Activated CD4-positive, alpha-beta T cell treated with anti-CD3 and anti-CD28 coated beads for 36 hours (primary cell): ENCODE data around the gene AKAP7. TPM values are rescaled to one million over a fixed set of nuclear protein-coding genes. Genes with fewer than 3 reads are reported as not detected.

Experiments
- ATAC-seq: fragments of 200-7000 bp; cut with Tn5 transposase; one replicate; pipeline ENCODE4 v1.10.0; 2021; ENCODE audit warnings: mild to moderate bottlenecking, moderate library complexity
- CTCF ChIA-PET: fragments of 350-600 bp; sonication (Branson Sonifier 250); formaldehyde crosslinking; loops from one replicate; lab custom pipeline; 2021; ENCODE audit warnings: antibody characterized with exemption; lab: Charles Lee
- POLR2A ChIA-PET: fragments of 350-600 bp; sonication (Branson Sonifier 250); formaldehyde crosslinking; loops from one replicate; lab custom pipeline; 2021; ENCODE audit warnings: antibody characterized with exemption, inconsistent platforms; lab: Charles Lee
- DNase-seq: peaks from one replicate; pipeline ENCODE4 v3.0.0-alpha.2; 2020
- H3K27ac Mint-ChIP-seq: one replicate; pipeline ENCODE4 v1.8.0; 2021; ENCODE audit warnings: mixed read lengths
- H3K27me3 Mint-ChIP-seq: one replicate; pipeline ENCODE4 v1.8.0; 2021; ENCODE audit warnings: mixed read lengths
- H3K36me3 Mint-ChIP-seq: one replicate; pipeline ENCODE4 v1.8.0; 2021; ENCODE audit warnings: low read depth, mixed read lengths
- H3K4me1 Mint-ChIP-seq: one replicate; pipeline ENCODE4 v1.8.0; 2021; ENCODE audit warnings: mixed read lengths
- H3K4me3 Mint-ChIP-seq: one replicate; pipeline ENCODE4 v1.8.0; 2021; ENCODE audit warnings: mild to moderate bottlenecking, moderate library complexity, mixed read lengths
- H3K9me3 Mint-ChIP-seq: one replicate; pipeline ENCODE4 v1.8.0; 2021; ENCODE audit warnings: low read depth, mixed read lengths
- intact Hi-C, 2 experiments: fragments of 100-400 bp; cut with DNase I in 1 of 2; cut with micrococcal nuclease in 1 of 2; formaldehyde crosslinking; loops; one replicate each; pipeline versions ENCODE4 v1.14.2 to v1.15.1; 2022 to 2024; cut with DNase I, micrococcal nuclease
- total RNA-seq, 2 experiments: library from RNA; stranded (reverse); gene quantifications; one replicate each; pipeline ENCODE4 v1.2.3, GENCODE V29; 2021

The AKAP7 gene
- total RNA-seq, 2 experiments from 2014 or later, result 5.1 to 6.0 TPM

GRCh38 chr6:131199568-131200272, 64.5 kb downstream of the AKAP7 start:
- peak overlapping the region; percentile 69 for H3K4me3 Mint-ChIP-seq
- peaks cover 3% of the 10 kb centered on the region for H3K9me3 Mint-ChIP-seq
- peak; percentile 94 for ATAC-seq
- H3K27me3 Mint-ChIP-seq, result no peaks in the 10 kb centered on the region
- ChIA-PET POLR2A (no interaction called here), CTCF (interaction anchor here (0.6 to 3.4 kb wide), 14 partner anchors 9 to 1076 kb away, joined by 3 to 29 read pairs (median 4); no protein-coding TSS in a partner anchor)
- H3K4me1 Mint-ChIP-seq, result peaks cover 55% of the 10 kb centered on the region
- intact Hi-C loops, result loop anchor here (1.0 to 10.0 kb wide), 6 partner anchors 83 to 429 kb away; partner anchors contain the start of gene MED23 (in 2 of the 2)
- H3K36me3 Mint-ChIP-seq, result peaks cover 12% of the 10 kb centered on the region
- peak; percentile 79 for DNase-seq
- H3K27ac Mint-ChIP-seq, result peak overlapping the region; percentile 90

GRCh38 chr6:131205481-131206244, 70.4 kb downstream of the AKAP7 start:
- Mint-ChIP-seq H3K27me3 (no peaks in the 10 kb centered on the region), H3K4me1 (peaks cover 57% of the 10 kb centered on the region), H3K9me3 (peaks cover 3% of the 10 kb centered on the region), H3K36me3 (peaks cover 6% of the 10 kb centered on the region), H3K4me3 (no peak overlapping the region), H3K27ac (peak overlapping the region; percentile 14)
- CTCF ChIA-PET, result interaction anchor here (0.6 to 1.8 kb wide), 3 partner anchors 9 to 22 kb away, joined by 3 to 6 read pairs (median 4); no protein-coding TSS in a partner anchor
- ATAC-seq (no peak), DNase-seq (no peak)
- POLR2A ChIA-PET, result interaction anchor here (0.5 kb wide), 1 partner anchor 327 kb away, joined by 3 read pairs; no protein-coding TSS in a partner anchor
- intact Hi-C loops, result no loop called here

GRCh38 chr6:131206463-131207251, 71.4 kb downstream of the AKAP7 start:
- POLR2A ChIA-PET, result no interaction called here
- DNase-seq, result no peak
- no peaks in the 10 kb centered on the region for H3K27me3 Mint-ChIP-seq
- intact Hi-C loops, result no loop called here
- CTCF ChIA-PET, result interaction anchor here (1.8 kb wide), 1 partner anchor 8 kb away, joined by 6 read pairs; no protein-coding TSS in a partner anchor
- peaks cover 54% of the 10 kb centered on the region for H3K4me1 Mint-ChIP-seq
- H3K27ac Mint-ChIP-seq, result peak overlapping the region; percentile 14
- no peak for ATAC-seq
- peaks cover 9% of the 10 kb centered on the region for H3K36me3 Mint-ChIP-seq
- peaks cover 6% of the 10 kb centered on the region for H3K9me3 Mint-ChIP-seq
- H3K4me3 Mint-ChIP-seq, result no peak overlapping the region

DNA sequence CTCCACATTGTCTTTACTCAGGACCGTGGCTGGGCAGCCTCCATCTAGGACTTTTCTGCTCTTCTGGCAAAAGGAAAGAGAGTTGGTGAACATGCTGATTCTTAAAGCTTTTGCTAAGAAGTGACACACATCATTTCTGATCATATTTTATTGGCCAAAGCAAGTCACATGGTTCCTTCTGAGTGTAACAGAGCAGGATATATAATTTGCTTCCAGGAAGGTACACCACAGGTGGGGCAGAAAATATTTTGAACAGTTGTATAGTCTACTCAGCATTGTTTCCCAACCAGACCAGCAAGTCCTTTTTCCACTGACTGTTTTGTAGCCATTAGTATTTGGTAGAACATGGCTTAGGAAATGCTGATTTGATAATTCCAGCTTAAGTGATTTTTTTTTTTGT, 73.5 kb downstream of the AKAP7 start:
- intact Hi-C loops, result no loop called here
- H3K27ac Mint-ChIP-seq, result peak overlapping the region; percentile 63
- peaks cover 6% of the 10 kb centered on the region for H3K9me3 Mint-ChIP-seq
- peaks cover 59% of the 10 kb centered on the region for H3K4me1 Mint-ChIP-seq
- no peak overlapping the region for H3K4me3 Mint-ChIP-seq
- peaks cover 9% of the 10 kb centered on the region for H3K36me3 Mint-ChIP-seq
- ATAC-seq, result peak; percentile 59
- no peaks in the 10 kb centered on the region for H3K27me3 Mint-ChIP-seq
- DNase-seq, result no peak
- ChIA-PET POLR2A (interaction anchor here (0.8 kb wide), 1 partner anchor 277 kb away, joined by 3 read pairs; no protein-coding TSS in a partner anchor), CTCF (interaction anchor here (1.1 kb wide), 1 partner anchor 325 kb away, joined by 3 read pairs; no protein-coding TSS in a partner anchor)

DNA sequence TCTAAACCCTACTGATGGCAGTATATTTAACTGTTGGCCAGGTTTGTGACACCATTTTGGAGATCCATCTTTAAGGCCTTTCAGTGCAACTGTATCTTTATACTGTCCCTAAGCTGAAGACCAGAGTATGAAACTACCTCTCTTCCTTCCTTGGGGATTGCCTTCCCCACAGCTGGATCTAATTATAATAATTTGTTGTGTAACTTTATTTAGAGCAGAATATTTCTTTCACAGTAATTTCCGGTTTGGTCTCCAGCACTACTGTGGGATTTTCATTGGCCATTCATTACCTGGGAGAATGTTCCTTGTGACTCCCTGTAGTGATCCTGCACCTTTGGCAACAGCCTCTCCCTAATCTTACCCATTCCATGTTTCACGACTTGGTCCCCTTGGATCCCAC, 75.2 kb downstream of the AKAP7 start:
- no peak overlapping the region for H3K27ac Mint-ChIP-seq
- H3K36me3 Mint-ChIP-seq, result peaks cover 9% of the 10 kb centered on the region
- H3K27me3 Mint-ChIP-seq, result no peaks in the 10 kb centered on the region
- DNase-seq (no peak), ATAC-seq (no peak)
- H3K4me3 Mint-ChIP-seq, result no peak overlapping the region
- ChIA-PET POLR2A (no interaction called here), CTCF (interaction anchor here (1.4 kb wide), 1 partner anchor 11 kb away, joined by 4 read pairs; no protein-coding TSS in a partner anchor)
- intact Hi-C loops, result no loop called here
- peaks cover 6% of the 10 kb centered on the region for H3K9me3 Mint-ChIP-seq
- peaks cover 58% of the 10 kb centered on the region for H3K4me1 Mint-ChIP-seq

DNA sequence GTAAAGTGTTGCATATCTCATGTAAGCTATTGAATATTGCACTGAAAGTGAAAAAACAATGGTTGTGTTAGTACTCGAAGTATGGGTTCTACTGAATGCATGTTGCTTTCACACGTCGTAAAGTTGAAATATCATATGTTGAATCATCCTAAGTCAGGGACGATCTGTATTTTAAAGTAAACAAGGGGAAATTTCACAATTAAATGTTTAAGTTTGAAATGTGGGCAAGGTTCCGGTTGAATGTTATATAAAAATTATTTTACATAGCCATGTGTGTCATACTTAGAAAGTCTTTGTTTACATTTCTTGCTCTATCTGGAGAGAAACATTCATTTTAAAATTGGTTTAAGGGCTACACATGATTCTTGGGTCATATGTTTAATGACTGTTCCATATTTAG, 76.8 kb downstream of the AKAP7 start:
- intact Hi-C loops, result no loop called here
- Mint-ChIP-seq H3K9me3 (peaks cover 6% of the 10 kb centered on the region), H3K4me1 (peaks cover 50% of the 10 kb centered on the region), H3K36me3 (peaks cover 9% of the 10 kb centered on the region), H3K4me3 (no peak overlapping the region), H3K27ac (no peak overlapping the region), H3K27me3 (no peaks in the 10 kb centered on the region)
- ChIA-PET CTCF (interaction anchor here (1.4 kb wide), 1 partner anchor 13 kb away, joined by 5 read pairs; no protein-coding TSS in a partner anchor), POLR2A (no interaction called here)
- DNase-seq (no peak), ATAC-seq (no peak)

DNA sequence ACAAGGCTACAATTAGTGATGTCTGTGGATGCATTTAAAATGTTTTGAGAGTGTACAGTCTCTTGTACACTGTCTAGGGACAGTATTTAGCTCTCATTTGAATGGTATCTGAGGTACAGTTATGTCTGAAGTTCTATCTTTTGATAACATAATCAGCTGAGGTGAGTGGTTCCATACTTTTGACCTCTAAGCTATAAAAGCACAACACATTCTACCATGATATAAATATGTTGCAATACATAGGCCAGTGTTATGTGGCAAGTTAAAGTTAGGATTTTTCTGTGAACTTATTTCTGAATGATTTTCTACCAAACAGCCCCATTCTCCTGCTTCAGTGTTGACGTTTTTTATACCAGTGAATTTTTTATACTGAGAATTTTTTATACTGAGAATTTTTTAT, 77.6 kb downstream of the AKAP7 start:
- Mint-ChIP-seq H3K4me1 (peaks cover 45% of the 10 kb centered on the region), H3K27ac (no peak overlapping the region), H3K27me3 (no peaks in the 10 kb centered on the region), H3K4me3 (no peak overlapping the region), H3K9me3 (peaks cover 6% of the 10 kb centered on the region), H3K36me3 (peaks cover 9% of the 10 kb centered on the region)
- DNase-seq (no peak), ATAC-seq (no peak)
- ChIA-PET CTCF (interaction anchor here (1.0 to 1.7 kb wide), 3 partner anchors 9 to 14 kb away, joined by 3 to 5 read pairs (median 4); no protein-coding TSS in a partner anchor), POLR2A (no interaction called here)
- intact Hi-C loops, result no loop called here

GRCh38 chr6:131213501-131213990, 78.3 kb downstream of the AKAP7 start:
- H3K4me3 Mint-ChIP-seq, result no peak overlapping the region
- peaks cover 9% of the 10 kb centered on the region for H3K36me3 Mint-ChIP-seq
- CTCF ChIA-PET, result interaction anchor here (1.0 to 1.7 kb wide), 3 partner anchors 8 to 13 kb away, joined by 3 to 6 read pairs (median 4); no protein-coding TSS in a partner anchor
- H3K4me1 Mint-ChIP-seq, result peaks cover 40% of the 10 kb centered on the region
- intact Hi-C loops, result no loop called here
- no peak overlapping the region for H3K27ac Mint-ChIP-seq
- ATAC-seq (no peak), DNase-seq (no peak)
- H3K9me3 Mint-ChIP-seq, result peaks cover 6% of the 10 kb centered on the region
- POLR2A ChIA-PET, result no interaction called here
- H3K27me3 Mint-ChIP-seq, result no peaks in the 10 kb centered on the region

DNA sequence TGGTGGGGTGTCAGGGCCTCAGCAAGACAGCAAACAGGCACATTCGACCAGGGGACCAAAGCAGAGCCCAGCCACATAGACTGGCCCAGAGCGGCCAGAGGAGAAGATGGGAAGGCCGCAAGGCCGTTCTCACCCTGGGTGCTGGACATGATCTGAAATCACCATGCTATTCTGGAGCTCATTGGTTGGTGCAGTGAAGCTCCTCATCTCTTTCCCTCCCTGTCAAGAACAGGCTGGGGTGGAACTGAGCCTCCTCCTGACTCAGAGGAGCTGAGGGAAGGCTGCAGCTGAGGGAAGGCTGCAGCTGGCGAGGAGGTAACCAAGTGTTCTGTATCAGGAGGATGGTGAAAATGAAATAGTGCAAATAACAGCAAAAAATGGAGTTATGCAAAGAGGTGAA, 80.0 kb downstream of the AKAP7 start:
- intact Hi-C loops, result no loop called here
- no peak overlapping the region for H3K27ac Mint-ChIP-seq
- CTCF ChIA-PET, result interaction anchor here (1.0 to 1.5 kb wide), 3 partner anchors 10 to 26 kb away, joined by 3 to 6 read pairs (median 3); no protein-coding TSS in a partner anchor

GRCh38 chr6:131216246-131216645, 81.0 kb downstream of the AKAP7 start:
- Mint-ChIP-seq H3K9me3 (no peaks in the 10 kb centered on the region), H3K4me1 (peaks cover 34% of the 10 kb centered on the region), H3K36me3 (peaks cover 9% of the 10 kb centered on the region), H3K27me3 (no peaks in the 10 kb centered on the region), H3K4me3 (no peak overlapping the region), H3K27ac (no peak overlapping the region)
- ChIA-PET CTCF (interaction anchor here (1.1 kb wide), 1 partner anchor 28 kb away, joined by 3 read pairs; no protein-coding TSS in a partner anchor), POLR2A (no interaction called here)
- ATAC-seq, result no peak
- DNase-seq, result no peak
- intact Hi-C loops, result no loop called here

More for the DNA sequence above, 80.0 kb downstream of the AKAP7 start:
- POLR2A ChIA-PET, result no interaction called here
- ATAC-seq (no peak), DNase-seq (no peak)
- Mint-ChIP-seq H3K36me3 (peaks cover 6% of the 10 kb centered on the region), H3K4me1 (peaks cover 36% of the 10 kb centered on the region), H3K9me3 (peaks cover 4% of the 10 kb centered on the region), H3K4me3 (no peak overlapping the region), H3K27me3 (no peaks in the 10 kb centered on the region)
